H9 (cell line): ENCODE data around the gene VPS29. TPM values are rescaled to one million over a fixed set of nuclear protein-coding genes. Genes with fewer than 3 reads are reported as not detected.

Experiments
- DNase-seq: peaks from one replicate; pipeline ENCODE4 v3.0.0-alpha.2; 2017
- H2AFZ ChIP-seq: one replicate; pipeline ENCODE4 v1.6.1; 2013; ENCODE audit warnings: mild to moderate bottlenecking, low read length, control low read depth, moderate library complexity
- H2AK5ac ChIP-seq: 2 replicates; pipeline ENCODE4 v1.6.1; 2013; ENCODE audit warnings: low read length, control low read depth, mixed read lengths; ENCODE audit not compliant: insufficient read length
- H2BK120ac ChIP-seq: one replicate; pipeline ENCODE4 v1.6.1; 2013; ENCODE audit warnings: low read depth, mild to moderate bottlenecking, low read length, control low read depth, inconsistent platforms; ENCODE audit not compliant: poor library complexity, severe bottlenecking
- H2BK12ac ChIP-seq: 2 replicates; pipeline ENCODE4 v1.6.1; 2013; ENCODE audit warnings: low read length, control low read depth, mixed read lengths, low read depth; ENCODE audit not compliant: insufficient read length
- H2BK15ac ChIP-seq: 2 replicates; pipeline ENCODE4 v1.6.1; 2013; ENCODE audit warnings: low read depth, low read length, control low read depth
- H2BK20ac ChIP-seq: one replicate; pipeline ENCODE4 v1.6.1; 2013; ENCODE audit warnings: low read depth, mild to moderate bottlenecking, low read length, control low read depth, inconsistent platforms; ENCODE audit not compliant: poor library complexity, severe bottlenecking
- H2BK5ac ChIP-seq: 2 replicates; pipeline ENCODE4 v1.6.1; 2013; ENCODE audit warnings: low read length, control low read depth, mixed read lengths; ENCODE audit not compliant: insufficient read length
- H3K14ac ChIP-seq: 2 replicates; pipeline ENCODE4 v1.6.1; 2013; ENCODE audit warnings: low read length, control low read depth; ENCODE audit not compliant: insufficient read depth
- H3K18ac ChIP-seq: 2 replicates; pipeline ENCODE4 v1.6.1; 2013; ENCODE audit warnings: low read depth, mild to moderate bottlenecking, mixed read lengths, low read length, control low read depth; ENCODE audit not compliant: insufficient read length
- H3K23ac ChIP-seq: 2 replicates; pipeline ENCODE4 v1.6.1; 2013; ENCODE audit warnings: low read length, control low read depth, mixed read lengths, low read depth; ENCODE audit not compliant: insufficient read length
- H3K23me2 ChIP-seq: 2 replicates; pipeline ENCODE4 v1.6.1; 2013; ENCODE audit warnings: low read depth, mild to moderate bottlenecking, mixed read lengths, low read length, control low read depth; ENCODE audit not compliant: insufficient read length, poor library complexity, severe bottlenecking
- H3K27ac ChIP-seq: 2 replicates; pipeline ENCODE4 v1.5.1; 2013; ENCODE audit warnings: low read length, control low read depth, mixed read lengths, low read depth; ENCODE audit not compliant: insufficient read length
- H3K27me3 ChIP-seq: 2 replicates; pipeline ENCODE4 v1.6.1; 2013; ENCODE audit warnings: low read length, control low read depth, inconsistent platforms; ENCODE audit not compliant: insufficient read depth
- H3K4ac ChIP-seq: 2 replicates; pipeline ENCODE4 v1.6.1; 2013; ENCODE audit warnings: low read depth, mild to moderate bottlenecking, control low read depth, inconsistent platforms, low read length, moderate library complexity
- H3K4me1 ChIP-seq: 2 replicates; pipeline ENCODE4 v1.6.1; 2013; ENCODE audit warnings: low read length, control low read depth, inconsistent platforms; ENCODE audit not compliant: insufficient read depth
- H3K4me2 ChIP-seq: 2 replicates; pipeline ENCODE4 v1.6.1; 2013; ENCODE audit warnings: low read length, control low read depth, mixed read lengths; ENCODE audit not compliant: insufficient read length, insufficient read depth
- H3K56ac ChIP-seq: 2 replicates; pipeline ENCODE4 v1.6.1; 2013; ENCODE audit warnings: low read depth, mild to moderate bottlenecking, mixed read lengths, low read length, control low read depth; ENCODE audit not compliant: insufficient read length
- H3K79me1 ChIP-seq: 2 replicates; pipeline ENCODE4 v1.6.1; 2013; ENCODE audit warnings: low read depth, mild to moderate bottlenecking, moderate library complexity, low read length, control low read depth, inconsistent platforms; ENCODE audit not compliant: insufficient read depth, poor library complexity, severe bottlenecking
- H3K79me2 ChIP-seq: 2 replicates; pipeline ENCODE4 v1.6.1; 2013; ENCODE audit warnings: low read length, control low read depth, inconsistent platforms; ENCODE audit not compliant: insufficient read depth
- H3K9ac ChIP-seq: 2 replicates; pipeline ENCODE4 v1.6.1; 2013; ENCODE audit warnings: low read length, control low read depth, mixed read lengths; ENCODE audit not compliant: insufficient read length; ENCODE audit errors: extremely low read depth
- H3K9me3 ChIP-seq: one replicate; pipeline ENCODE4 v1.6.1; 2013; ENCODE audit warnings: low read depth, low read length, inconsistent platforms; ENCODE audit not compliant: control insufficient read depth
- H3T11ph ChIP-seq: one replicate; pipeline ENCODE4 v1.6.1; 2013; ENCODE audit warnings: mild to moderate bottlenecking, low read length, control low read depth, inconsistent platforms
- H4K20me1 ChIP-seq: one replicate; pipeline ENCODE4 v1.6.1; 2013; ENCODE audit not compliant: control insufficient read depth, insufficient read length, insufficient read depth
- H4K5ac ChIP-seq: 2 replicates; pipeline ENCODE4 v1.6.1; 2013; ENCODE audit warnings: low read depth, mild to moderate bottlenecking, mixed read lengths, low read length, control low read depth; ENCODE audit not compliant: insufficient read length
- H4K8ac ChIP-seq: replicated peaks from 2 replicates; pipeline ENCODE4 v1.6.1; 2013; ENCODE audit warnings: low read length, control low read depth, mixed read lengths, low read depth; ENCODE audit not compliant: insufficient read length
- H4K91ac ChIP-seq: 2 replicates; pipeline ENCODE4 v1.6.1; 2013; ENCODE audit warnings: low read depth, mild to moderate bottlenecking, moderate library complexity, mixed read lengths, low read length, control low read depth; ENCODE audit not compliant: insufficient read length
- H3K27ac Mint-ChIP-seq, 3 experiments: 2 replicates in 2 of 3; 3 replicates in 1 of 3; pipeline ENCODE4 v1.8.0; 2020 to 2021; ENCODE audit warnings: mixed read lengths in 3 of 3, mild to moderate bottlenecking in 1 of 3, moderate library complexity in 1 of 3
- H3K27me3 Mint-ChIP-seq: 2 replicates; pipeline ENCODE4 v1.8.0; 2021; ENCODE audit warnings: low read depth, mild to moderate bottlenecking, moderate library complexity, mixed read lengths
- H3K36me3 Mint-ChIP-seq, 3 experiments: 2 replicates in 2 of 3; 3 replicates in 1 of 3; pipeline ENCODE4 v1.8.0; 2020 to 2021; ENCODE audit warnings: low read depth in 3 of 3, mixed read lengths in 3 of 3; ENCODE audit not compliant: insufficient read depth in 1 of 3
- H3K4me1 Mint-ChIP-seq, 2 experiments: 2 replicates each; pipeline ENCODE4 v1.8.0; 2020; ENCODE audit warnings: mixed read lengths in 2 of 2
- H3K4me3 Mint-ChIP-seq, 2 experiments: 2 replicates in 1 of 2; 3 replicates in 1 of 2; pipeline ENCODE4 v1.8.0; 2020 to 2021; ENCODE audit warnings: mild to moderate bottlenecking in 2 of 2, mixed read lengths in 2 of 2, moderate library complexity in 1 of 2
- H3K9me3 Mint-ChIP-seq, 2 experiments: 2 replicates in 1 of 2; 3 replicates in 1 of 2; pipeline ENCODE4 v1.8.0; 2020; ENCODE audit warnings: mild to moderate bottlenecking in 2 of 2, mixed read lengths in 2 of 2, moderate library complexity in 1 of 2
- CTCF ChIP-seq: fragments of 200-600 bp; sonication (generic); conservative IDR thresholded peaks from 3 replicates; pipeline ENCODE4 v1.8.0; 2021; ENCODE audit warnings: antibody characterized with exemption, mild to moderate bottlenecking
- WGBS: extraction: QIAGEN DNeasy Blood & Tissue Kit; methylation state at CpG from one replicate; pipeline ENCODE4 v1.1.7; 2013; ENCODE audit warnings: missing lambda C conversion rate, low lambda C conversion rate, mixed read lengths; ENCODE audit not compliant: insufficient read length; ENCODE audit errors: extremely low coverage; 5-methylcytosine and 5-hydroxymethylcytosine counted together
- total RNA-seq: library from RNA; stranded (reverse); gene quantifications from 2 replicates; pipeline ENCODE4 v1.2.1, GENCODE V29; 2021

Gene VPS29
- total RNA-seq, 1 experiment from 2014 or later, result 81.5 TPM

GRCh38 chr12:110531741-110532333, 29.9 kb upstream of the VPS29 start:
- Mint-ChIP-seq H3K4me3 (no peak overlapping the region), H3K4me1 (peaks cover 12 to 16% of the 10 kb centered on the region in 2 experiments), H3K9me3 (no peaks in the 10 kb centered on the region), H3K27me3 (peaks cover 1% of the 10 kb centered on the region; the same call in 1 of the 2 replicates), H3K36me3 (peaks cover 0 to 17% (median 5%) of the 10 kb centered on the region in 3 experiments; a peak in 5 of 7 replicates), H3K27ac (no peak overlapping the region)
- Histone ChIP-seq H2BK15ac (no peak overlapping the region), H3K79me1 (no peaks in the 10 kb centered on the region), H2BK12ac (no peak overlapping the region), H2AFZ (no peak overlapping the region), H3K14ac (no peak overlapping the region), H3K27ac (no peak overlapping the region), H3K9me3 (no peaks in the 10 kb centered on the region), H3K23ac (no peak overlapping the region), H4K20me1 (no peaks in the 10 kb centered on the region), H2BK20ac (no peak overlapping the region), H4K5ac (no peak overlapping the region), H3K23me2 (no peaks in the 10 kb centered on the region), H3K9ac (no peak overlapping the region), H2BK120ac (no peak overlapping the region), H3K56ac (no peak overlapping the region), H3T11ph (no peak overlapping the region), H3K4ac (no peak overlapping the region), H3K27me3 (no peaks in the 10 kb centered on the region), H3K4me2 (no peak overlapping the region), H2AK5ac (no peak overlapping the region), H4K91ac (no peak overlapping the region), H4K8ac (no peak overlapping the region), H3K18ac (no peak overlapping the region), H3K4me1 (no peaks in the 10 kb centered on the region; the same call in 1 of the 2 replicates), H2BK5ac (no peak overlapping the region), H3K79me2 (no peaks in the 10 kb centered on the region)
- DNase-seq, result no peak
- TF ChIP-seq CTCF, result no peak
- no CpG with 5 or more reads among the region's 2 CpGs for WGBS
